HepG2 (cell line): ENCODE measurements around the gene TOP2A. TPM values are rescaled to one million over a fixed set of nuclear protein-coding genes. Genes with fewer than 3 reads are reported as not detected.

ENCODE experiments used
- BRCA1 ChIP-seq: sonication (generic); formaldehyde crosslinking; IDR thresholded peaks from 2 replicates; pipeline ENCODE4 v1.4.0; 2020; ENCODE audit warnings: missing genetic modification reagents
- BRF2 ChIP-seq: sonication (generic); formaldehyde crosslinking; IDR thresholded peaks from 2 replicates; pipeline ENCODE4 v1.8.1; 2022; ENCODE audit warnings: mild to moderate bottlenecking, missing genetic modification reagents
- E2F5 ChIP-seq: sonication (generic); formaldehyde crosslinking; conservative IDR thresholded peaks from 2 replicates; pipeline ENCODE4 v1.4.0; 2020; ENCODE audit warnings: missing genetic modification reagents
- FOXM1 ChIP-seq: sonication (generic); formaldehyde crosslinking; IDR thresholded peaks from 2 replicates; pipeline ENCODE4 v1.5.0; 2020; ENCODE audit warnings: missing genetic modification reagents
- HNF4A ChIP-seq: sonication (generic); formaldehyde crosslinking; IDR thresholded peaks from 2 replicates; pipeline ENCODE4 v1.4.0; 2020; ENCODE audit warnings: missing genetic modification reagents
- HNRNPLL ChIP-seq: fragments of 200-400 bp; formaldehyde crosslinking; IDR thresholded peaks from 2 replicates; pipeline ENCODE4 v1.6.1; 2017; ENCODE audit warnings: mild to moderate bottlenecking, low read depth, low read length; ENCODE audit not compliant: poor library complexity, severe bottlenecking
- HOXA9 ChIP-seq: sonication (generic); formaldehyde crosslinking; IDR thresholded peaks from 2 replicates; pipeline ENCODE4 v1.8.1; 2022; ENCODE audit warnings: missing genetic modification reagents, mild to moderate bottlenecking, moderate library complexity, borderline replicate concordance
- HOXD1 ChIP-seq: sonication (generic); formaldehyde crosslinking; IDR thresholded peaks from 2 replicates; pipeline ENCODE4 v1.5.0; 2020; ENCODE audit warnings: missing genetic modification reagents
- MIXL1 ChIP-seq: IDR thresholded peaks from 2 replicates; pipeline ENCODE4 v1.6.1; 2016
- PCBP2 ChIP-seq: fragments of 200-400 bp; formaldehyde crosslinking; optimal IDR thresholded peaks from 2 replicates; pipeline ENCODE3; 2018; ENCODE audit warnings: low read length, low read depth; ENCODE audit not compliant: poor library complexity, severe bottlenecking
- PPARG ChIP-seq: conservative IDR thresholded peaks from 2 replicates; pipeline ENCODE4 v1.6.1; 2016; ENCODE audit warnings: missing biosample characterization, missing genetic modification reagents
- SAFB2 ChIP-seq: sonication (generic); formaldehyde crosslinking; IDR thresholded peaks from 2 replicates; pipeline ENCODE4 v1.5.1; 2020; ENCODE audit warnings: missing genetic modification reagents, low read depth, mild to moderate bottlenecking, borderline replicate concordance
- TBX2 ChIP-seq: sonication (generic); formaldehyde crosslinking; IDR thresholded peaks from 2 replicates; pipeline ENCODE4 v1.5.0; 2020; ENCODE audit warnings: missing genetic modification reagents, mild to moderate bottlenecking, borderline replicate concordance
- ZFP36L1 ChIP-seq: sonication (generic); formaldehyde crosslinking; IDR thresholded peaks from 2 replicates; pipeline ENCODE4 v1.8.0; 2022; ENCODE audit warnings: mild to moderate bottlenecking, missing genetic modification reagents, moderate library complexity
- ZNF225 ChIP-seq: sonication (generic); formaldehyde crosslinking; IDR thresholded peaks from 2 replicates; pipeline ENCODE4 v1.4.0; 2020; ENCODE audit warnings: mild to moderate bottlenecking, missing genetic modification reagents
- ZNF678 ChIP-seq: sonication (generic); formaldehyde crosslinking; IDR thresholded peaks from 2 replicates; pipeline ENCODE4 v1.4.0; 2020; ENCODE audit warnings: mild to moderate bottlenecking, missing genetic modification reagents
- ZNF704 ChIP-seq: sonication (generic); formaldehyde crosslinking; IDR thresholded peaks from 2 replicates; pipeline ENCODE4 v1.8.1; 2023; ENCODE audit warnings: mild to moderate bottlenecking, inconsistent platforms, moderate library complexity, missing genetic modification reagents, borderline replicate concordance
- polyA plus RNA-seq, 8 experiments: library from polyadenylated mRNA; depleted of rRNA in 3 of 8; stranded (reverse) in 7 of 8; unstranded in 1 of 8; fragments of >200 nt; fragmentation: Illumina TruSeq in 4 of 8; extraction: Trizol in 4 of 8; gene quantifications; 2 replicates each; pipeline versions ENCODE4 v1.2.1 to v1.2.3, GENCODE V29; 2011 to 2016; ENCODE audit warnings: low read depth in 4 of 8, missing spikeins in 1 of 8, mixed read lengths in 1 of 8; ENCODE audit not compliant: insufficient read depth in 1 of 8
- total RNA-seq, 5 experiments: library from RNA; depleted of rRNA; stranded (reverse); fragments of >200 nt; fragmentation: Illumina TruSeq; extraction: Trizol; gene quantifications; 2 replicates each; pipeline ENCODE4 v1.2.3, GENCODE V29; 2016; ENCODE audit warnings: low read depth in 1 of 5
- TF ChIP-seq, protein P1 (sequence below): sonication (generic); formaldehyde crosslinking; IDR thresholded peaks from 2 replicates; pipeline ENCODE4 v1.4.0; 2020; ENCODE audit warnings: missing genetic modification reagents
- TF ChIP-seq, protein P2 (sequence below): sonication (generic); formaldehyde crosslinking; IDR thresholded peaks from 2 replicates; pipeline ENCODE4 v1.4.0; 2020; ENCODE audit warnings: missing genetic modification reagents

Gene TOP2A
- total and polyA plus RNA-seq, 2 of the 13 experiments (the other 11 are each of a cell fraction or from before 2014, with no cell fraction given) = 108 to 327 TPM

- TF ChIP-seq BRF2 (CRISPR knock-in tag) (no peak), SAFB2 (CRISPR knock-in tag) (no peak), TBX2 (CRISPR knock-in tag) (peak; percentile 50; the same call in 1 of the 2 replicates), ZNF678 (CRISPR knock-in tag) (no peak), HNF4A (CRISPR knock-in tag) (no peak), MIXL1 (CRISPR knock-in tag) (0 out of 2 replicates have a peak, but pooled peaks have one; percentile 15), PPARG (CRISPR knock-in tag) (peak; percentile 68), ZNF225 (CRISPR knock-in tag) (no peak), HOXA9 (CRISPR knock-in tag) (no peak), HOXD1 (CRISPR knock-in tag) (no peak), E2F5 (CRISPR knock-in tag) (no peak), FOXM1 (CRISPR knock-in tag) (no peak), PCBP2 (no peak), BRCA1 (CRISPR knock-in tag) (no peak), ZNF704 (CRISPR knock-in tag) (no peak), ZFP36L1 (no peak), HNRNPLL (no peak)
- TF ChIP-seq, protein P1, sequence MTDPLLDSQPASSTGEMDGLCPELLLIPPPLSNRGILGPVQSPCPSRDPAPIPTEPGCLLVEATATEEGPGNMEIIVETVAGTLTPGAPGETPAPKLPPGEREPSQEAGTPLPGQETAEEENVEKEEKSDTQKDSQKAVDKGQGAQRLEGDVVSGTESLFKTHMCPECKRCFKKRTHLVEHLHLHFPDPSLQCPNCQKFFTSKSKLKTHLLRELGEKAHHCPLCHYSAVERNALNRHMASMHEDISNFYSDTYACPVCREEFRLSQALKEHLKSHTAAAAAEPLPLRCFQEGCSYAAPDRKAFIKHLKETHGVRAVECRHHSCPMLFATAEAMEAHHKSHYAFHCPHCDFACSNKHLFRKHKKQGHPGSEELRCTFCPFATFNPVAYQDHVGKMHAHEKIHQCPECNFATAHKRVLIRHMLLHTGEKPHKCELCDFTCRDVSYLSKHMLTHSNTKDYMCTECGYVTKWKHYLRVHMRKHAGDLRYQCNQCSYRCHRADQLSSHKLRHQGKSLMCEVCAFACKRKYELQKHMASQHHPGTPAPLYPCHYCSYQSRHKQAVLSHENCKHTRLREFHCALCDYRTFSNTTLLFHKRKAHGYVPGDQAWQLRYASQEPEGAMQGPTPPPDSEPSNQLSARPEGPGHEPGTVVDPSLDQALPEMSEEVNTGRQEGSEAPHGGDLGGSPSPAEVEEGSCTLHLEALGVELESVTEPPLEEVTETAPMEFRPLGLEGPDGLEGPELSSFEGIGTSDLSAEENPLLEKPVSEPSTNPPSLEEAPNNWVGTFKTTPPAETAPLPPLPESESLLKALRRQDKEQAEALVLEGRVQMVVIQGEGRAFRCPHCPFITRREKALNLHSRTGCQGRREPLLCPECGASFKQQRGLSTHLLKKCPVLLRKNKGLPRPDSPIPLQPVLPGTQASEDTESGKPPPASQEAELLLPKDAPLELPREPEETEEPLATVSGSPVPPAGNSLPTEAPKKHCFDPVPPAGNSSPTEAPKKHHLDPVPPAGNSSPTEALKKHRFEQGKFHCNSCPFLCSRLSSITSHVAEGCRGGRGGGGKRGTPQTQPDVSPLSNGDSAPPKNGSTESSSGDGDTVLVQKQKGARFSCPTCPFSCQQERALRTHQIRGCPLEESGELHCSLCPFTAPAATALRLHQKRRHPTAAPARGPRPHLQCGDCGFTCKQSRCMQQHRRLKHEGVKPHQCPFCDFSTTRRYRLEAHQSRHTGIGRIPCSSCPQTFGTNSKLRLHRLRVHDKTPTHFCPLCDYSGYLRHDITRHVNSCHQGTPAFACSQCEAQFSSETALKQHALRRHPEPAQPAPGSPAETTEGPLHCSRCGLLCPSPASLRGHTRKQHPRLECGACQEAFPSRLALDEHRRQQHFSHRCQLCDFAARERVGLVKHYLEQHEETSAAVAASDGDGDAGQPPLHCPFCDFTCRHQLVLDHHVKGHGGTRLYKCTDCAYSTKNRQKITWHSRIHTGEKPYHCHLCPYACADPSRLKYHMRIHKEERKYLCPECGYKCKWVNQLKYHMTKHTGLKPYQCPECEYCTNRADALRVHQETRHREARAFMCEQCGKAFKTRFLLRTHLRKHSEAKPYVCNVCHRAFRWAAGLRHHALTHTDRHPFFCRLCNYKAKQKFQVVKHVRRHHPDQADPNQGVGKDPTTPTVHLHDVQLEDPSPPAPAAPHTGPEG (CRISPR knock-in tag) = no peak
- TF ChIP-seq, protein P2, sequence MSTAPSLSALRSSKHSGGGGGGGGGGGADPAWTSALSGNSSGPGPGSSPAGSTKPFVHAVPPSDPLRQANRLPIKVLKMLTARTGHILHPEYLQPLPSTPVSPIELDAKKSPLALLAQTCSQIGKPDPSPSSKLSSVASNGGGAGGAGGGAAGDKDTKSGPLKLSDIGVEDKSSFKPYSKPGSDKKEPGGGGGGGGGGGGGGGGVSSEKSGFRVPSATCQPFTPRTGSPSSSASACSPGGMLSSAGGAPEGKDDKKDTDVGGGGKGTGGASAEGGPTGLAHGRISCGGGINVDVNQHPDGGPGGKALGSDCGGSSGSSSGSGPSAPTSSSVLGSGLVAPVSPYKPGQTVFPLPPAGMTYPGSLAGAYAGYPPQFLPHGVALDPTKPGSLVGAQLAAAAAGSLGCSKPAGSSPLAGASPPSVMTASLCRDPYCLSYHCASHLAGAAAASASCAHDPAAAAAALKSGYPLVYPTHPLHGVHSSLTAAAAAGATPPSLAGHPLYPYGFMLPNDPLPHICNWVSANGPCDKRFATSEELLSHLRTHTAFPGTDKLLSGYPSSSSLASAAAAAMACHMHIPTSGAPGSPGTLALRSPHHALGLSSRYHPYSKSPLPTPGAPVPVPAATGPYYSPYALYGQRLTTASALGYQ (CRISPR knock-in tag) = no peak
These were observed 59.2 kb downstream of the TOP2A start (continued) for GRCh38 chr17:40358323-40359038.
